ENCODE results near the gene ITCH. TPM values are rescaled to one million over a fixed set of nuclear protein-coding genes. Genes with fewer than 3 reads are reported as not detected.
"Not testable (repeated sequence)": the region's sequence is repeated elsewhere in the genome, so short reads cannot be mapped to it uniquely, and the experiment has no call there.

ITCH gene
- total and polyA plus RNA-seq, 2 experiments from 2014 or later, result 31.0 to 47.7 TPM

DNA sequence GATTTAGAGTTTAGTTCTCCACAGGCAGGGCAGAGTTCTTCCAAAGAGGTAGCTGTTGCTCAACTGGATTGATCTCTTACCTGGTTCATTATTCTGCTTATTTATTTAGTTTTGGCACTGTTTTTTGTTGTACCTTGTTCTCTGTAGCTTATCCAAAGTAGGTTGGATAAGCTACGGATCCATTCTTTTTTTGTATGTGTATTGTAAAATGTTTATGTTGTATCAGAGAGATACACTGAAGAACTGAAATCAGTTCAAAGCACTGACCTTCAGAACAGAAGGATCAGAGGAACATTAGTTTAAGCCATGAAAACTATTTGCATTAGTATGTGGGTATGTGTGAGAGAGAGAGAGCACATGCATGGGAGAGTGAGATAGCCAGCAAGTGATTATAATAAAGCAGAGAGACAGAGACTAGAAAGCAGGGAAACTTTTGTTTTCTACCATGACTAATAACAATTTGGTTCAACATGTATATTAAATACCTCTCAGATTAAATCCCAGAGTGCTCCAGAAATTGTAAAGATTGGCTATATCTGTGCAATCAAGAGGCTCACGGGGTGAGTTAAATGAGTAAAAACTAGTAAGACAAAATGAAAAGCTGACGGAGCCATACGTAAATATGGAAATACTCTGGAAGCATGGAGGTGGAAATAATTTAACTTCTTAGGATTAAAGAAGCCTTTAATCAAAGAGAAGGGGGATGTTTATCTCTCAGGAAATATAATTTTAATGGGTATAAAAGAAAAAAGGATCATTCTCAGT lies 40.2 kb downstream of the ITCH start:
- H3F3A ChIP-seq (ENCODE audit: insufficient read depth), result peaks cover 47% of the 10 kb centered on the region
- H3K9ac ChIP-seq, result peak overlapping the region; percentile 2; the same call in 1 of the 2 replicates
- H3K4me3 ChIP-seq, result no peak overlapping the region
- H3K4me1 ChIP-seq (ENCODE audit: insufficient read depth), result peaks cover 47% of the 10 kb centered on the region
- peak overlapping the region; percentile 97 for H3K27ac ChIP-seq
- TF ChIP-seq EZH2phosphoT487 (IDR thresholded peaks at IDR 0.05; ENCODE audit: insufficient read depth, low read depth) (no peak), EZH2 (IDR thresholded peaks at IDR 0.05; ENCODE audit: insufficient read depth, poor library complexity, severe bottlenecking) (no peak)
- no peak for DNase-seq
- no peak overlapping the region for H2AFZ ChIP-seq
- H4K20me1 ChIP-seq (ENCODE audit: insufficient read depth), result 0 out of 2 replicates have a peak, but pooled peaks cover 4% of the 10 kb centered on the region
- H3K36me3 ChIP-seq (ENCODE audit: low read depth), result peaks cover 13% of the 10 kb centered on the region
- in situ Hi-C loops (cut with MboI), result no loop called here
- no peaks in the 10 kb centered on the region for H3K9me2 ChIP-seq (ENCODE audit: insufficient read depth)
- H3K9me3 ChIP-seq (ENCODE audit: low read depth), result no peaks in the 10 kb centered on the region
- H3K4me2 ChIP-seq (ENCODE audit: unreplicated experiment), result no peak overlapping the region
- 94 to 99% methylated on average over 4 of the region's 4 CpGs for WGBS, 2 experiments (ENCODE audit: low coverage in 1 of 2, low lambda C conversion rate in 2 of 2, missing lambda C conversion rate in 2 of 2)
- H3K79me2 ChIP-seq (ENCODE audit: insufficient read depth), result peaks cover 92% of the 10 kb centered on the region
- H3K27me3 ChIP-seq (replicated peaks; ENCODE audit: insufficient read depth), result no peaks in the 10 kb centered on the region

DNA sequence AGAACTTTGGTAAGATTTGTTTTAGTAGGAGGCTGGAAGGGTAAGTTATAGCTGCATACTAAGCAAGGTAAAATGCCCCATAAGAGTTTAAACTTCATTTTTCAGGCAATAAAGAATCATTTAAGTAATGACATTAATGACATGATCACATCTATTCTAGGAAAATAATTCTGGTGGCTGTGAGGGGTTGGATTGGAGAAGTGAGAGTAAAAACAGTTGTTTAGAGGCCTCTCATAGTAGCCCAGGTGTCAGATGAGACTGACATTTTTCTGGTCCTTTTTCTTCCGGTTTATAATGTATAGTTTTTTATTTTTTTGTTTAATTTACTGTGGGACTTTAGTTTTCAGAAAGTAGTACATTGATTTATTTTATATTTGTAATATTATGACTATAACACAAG lies 40.8 kb downstream of the ITCH start:
- in situ Hi-C loops (cut with MboI), result no loop called here
- WGBS, 2 experiments (ENCODE audit: low coverage in 1 of 2, low lambda C conversion rate in 2 of 2, missing lambda C conversion rate in 2 of 2), result 100% methylated on average over 1 of the region's 1 CpG
- no peak overlapping the region for H3K4me3 ChIP-seq
- peaks cover 92% of the 10 kb centered on the region for H3K79me2 ChIP-seq (ENCODE audit: insufficient read depth)
- no peaks in the 10 kb centered on the region for H3K9me3 ChIP-seq (ENCODE audit: low read depth)
- no peak overlapping the region for H3K4me2 ChIP-seq (ENCODE audit: unreplicated experiment)
- H3K9me2 ChIP-seq (ENCODE audit: insufficient read depth), result no peaks in the 10 kb centered on the region
- peaks cover 17% of the 10 kb centered on the region for H3K36me3 ChIP-seq (ENCODE audit: low read depth)
- no peak overlapping the region for H2AFZ ChIP-seq
- peak overlapping the region; percentile 97; the same call in 1 of the 2 replicates for H3K27ac ChIP-seq
- no peak for TF ChIP-seq EZH2phosphoT487 (IDR thresholded peaks at IDR 0.05; ENCODE audit: insufficient read depth, low read depth)
- TF ChIP-seq EZH2 (IDR thresholded peaks at IDR 0.05; ENCODE audit: insufficient read depth, poor library complexity, severe bottlenecking), result no peak
- H3F3A ChIP-seq (ENCODE audit: insufficient read depth), result peaks cover 49% of the 10 kb centered on the region
- H3K27me3 ChIP-seq (replicated peaks; ENCODE audit: insufficient read depth), result no peaks in the 10 kb centered on the region
- H3K9ac ChIP-seq, result no peak overlapping the region
- DNase-seq, result no peak
- 0 out of 2 replicates have a peak, but pooled peaks cover 4% of the 10 kb centered on the region for H4K20me1 ChIP-seq (ENCODE audit: insufficient read depth)
- peaks cover 47% of the 10 kb centered on the region for H3K4me1 ChIP-seq (ENCODE audit: insufficient read depth)

DNA sequence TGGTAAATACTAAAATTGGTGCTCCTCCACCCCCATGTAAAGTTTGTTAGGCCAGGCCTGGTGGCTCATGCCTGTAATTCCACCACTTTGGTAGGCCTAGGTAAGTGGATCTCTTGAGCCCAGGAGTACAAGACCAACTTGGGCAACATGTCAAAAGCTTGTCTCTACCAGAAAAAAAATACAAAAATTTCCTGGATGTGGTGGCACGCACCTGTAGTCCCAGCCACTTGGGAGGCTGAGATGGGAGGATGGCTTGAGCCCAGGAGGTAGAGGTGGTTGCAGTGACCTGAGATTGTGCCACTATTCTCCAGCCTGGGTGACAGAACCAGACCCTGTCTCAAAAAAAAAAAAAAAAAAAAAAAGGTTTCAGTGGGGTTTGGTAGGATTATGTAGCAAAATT lies 41.7 kb downstream of the ITCH start:
- Histone ChIP-seq H3K79me2 (ENCODE audit: insufficient read depth) (peaks cover 92% of the 10 kb centered on the region), H4K20me1 (ENCODE audit: insufficient read depth) (0 out of 2 replicates have a peak, but pooled peaks cover 4% of the 10 kb centered on the region)

DNA sequence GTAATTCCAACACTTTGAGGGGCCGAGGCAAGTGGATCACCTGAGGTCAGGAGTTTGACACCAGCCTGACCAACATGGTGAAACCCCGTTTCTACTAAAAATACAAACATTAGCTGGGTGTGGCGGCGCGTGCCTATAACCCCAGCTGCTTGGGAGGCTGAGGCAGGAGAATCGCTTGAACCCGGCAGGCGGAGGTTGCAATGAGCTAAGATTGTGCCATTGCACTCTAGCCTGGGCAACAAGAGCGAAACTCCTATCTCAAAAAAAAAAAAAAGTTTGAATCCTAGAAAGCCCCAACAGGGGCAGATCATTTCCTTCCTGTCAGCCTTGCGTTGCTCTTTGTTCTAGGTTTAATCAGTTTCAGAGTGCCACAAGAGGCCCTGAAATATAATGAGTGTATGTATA lies 42.2 kb downstream of the ITCH start:
- in situ Hi-C loops (cut with MboI), result not testable (repeated sequence)
- peaks cover 26% of the 10 kb centered on the region for H3K36me3 ChIP-seq (ENCODE audit: low read depth)

More for the DNA sequence above, 41.7 kb downstream of the ITCH start:
- no peak for TF ChIP-seq EZH2phosphoT487 (IDR thresholded peaks at IDR 0.05; ENCODE audit: insufficient read depth, low read depth)
- TF ChIP-seq EZH2 (IDR thresholded peaks at IDR 0.05; ENCODE audit: insufficient read depth, poor library complexity, severe bottlenecking), result no peak
- H3K27me3 ChIP-seq (replicated peaks; ENCODE audit: insufficient read depth), result no peaks in the 10 kb centered on the region
- H3K4me2 ChIP-seq (ENCODE audit: unreplicated experiment), result no peak overlapping the region
- H2AFZ ChIP-seq, result no peak overlapping the region
- DNase-seq, result no peak
- H3K36me3 ChIP-seq (ENCODE audit: low read depth), result peaks cover 26% of the 10 kb centered on the region
- in situ Hi-C loops (cut with MboI), result no loop called here
- H3F3A ChIP-seq (ENCODE audit: insufficient read depth), result peaks cover 48% of the 10 kb centered on the region
- H3K9me3 ChIP-seq (ENCODE audit: low read depth), result no peaks in the 10 kb centered on the region
- no peaks in the 10 kb centered on the region for H3K9me2 ChIP-seq (ENCODE audit: insufficient read depth)
- H3K9ac ChIP-seq, result no peak overlapping the region
- H3K4me3 ChIP-seq, result no peak overlapping the region
- peaks cover 41% of the 10 kb centered on the region for H3K4me1 ChIP-seq (ENCODE audit: insufficient read depth)
- WGBS, 2 experiments (ENCODE audit: low coverage in 1 of 2, low lambda C conversion rate in 2 of 2, missing lambda C conversion rate in 2 of 2), result 93 to 100% methylated on average over 1 of the region's 1 CpG
- H3K27ac ChIP-seq, result no peak overlapping the region

DNA sequence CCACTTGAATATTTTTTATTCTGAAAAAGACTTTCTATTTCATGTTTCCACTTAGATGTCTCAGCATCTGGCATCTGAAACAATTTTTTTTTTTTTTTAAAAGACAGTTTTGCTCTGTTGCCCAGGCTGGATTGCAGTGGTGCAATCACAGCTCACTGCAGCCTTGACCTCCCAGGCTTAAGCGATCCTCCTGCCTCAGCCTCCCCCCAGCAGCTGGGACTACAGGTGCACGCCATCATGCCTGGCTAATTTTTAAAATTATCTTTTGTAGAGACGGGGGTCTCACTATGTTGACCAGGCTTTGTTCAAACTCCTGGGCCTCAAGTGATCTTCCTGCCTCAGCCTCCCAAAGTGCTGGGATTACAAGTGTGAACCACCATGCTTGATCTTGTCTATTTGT lies 42.9 kb downstream of the ITCH start:
- H2AFZ ChIP-seq; H3K9me2 ChIP-seq (ENCODE audit: insufficient read depth); H3K27me3 ChIP-seq (replicated peaks; ENCODE audit: insufficient read depth); H3K9ac ChIP-seq; H3K4me3 ChIP-seq; H4K20me1 ChIP-seq (ENCODE audit: insufficient read depth); H3K4me2 ChIP-seq (ENCODE audit: unreplicated experiment); H3K9me3 ChIP-seq (ENCODE audit: low read depth); H3K27ac ChIP-seq; in situ Hi-C loops (cut with MboI): not testable (repeated sequence)
- WGBS, 2 experiments (ENCODE audit: low coverage in 1 of 2, low lambda C conversion rate in 2 of 2, missing lambda C conversion rate in 2 of 2), result 98 to 100% methylated on average over 3 of the region's 3 CpGs
- Histone ChIP-seq H3K4me1 (ENCODE audit: insufficient read depth) (peaks cover 40% of the 10 kb centered on the region), H3K36me3 (ENCODE audit: low read depth) (peaks cover 27% of the 10 kb centered on the region), H3F3A (ENCODE audit: insufficient read depth) (peaks cover 42% of the 10 kb centered on the region), H3K79me2 (ENCODE audit: insufficient read depth) (peaks cover 99% of the 10 kb centered on the region)
- peak; percentile 18 for DNase-seq

More for the DNA sequence above, 42.2 kb downstream of the ITCH start:
- H3K4me2 ChIP-seq (ENCODE audit: unreplicated experiment); H3K4me3 ChIP-seq; DNase-seq; H3K9me3 ChIP-seq (ENCODE audit: low read depth); H3K9me2 ChIP-seq (ENCODE audit: insufficient read depth); H4K20me1 ChIP-seq (ENCODE audit: insufficient read depth); H3K27ac ChIP-seq; H3K27me3 ChIP-seq (replicated peaks; ENCODE audit: insufficient read depth); H3K9ac ChIP-seq; H2AFZ ChIP-seq: not testable (repeated sequence)
- H3K4me1 ChIP-seq (ENCODE audit: insufficient read depth), result peaks cover 38% of the 10 kb centered on the region
- 89% methylated on average over 6 to 10 of the region's 10 CpGs for WGBS, 2 experiments (ENCODE audit: low coverage in 1 of 2, low lambda C conversion rate in 2 of 2, missing lambda C conversion rate in 2 of 2)
- peaks cover 92% of the 10 kb centered on the region for H3K79me2 ChIP-seq (ENCODE audit: insufficient read depth)
- peaks cover 45% of the 10 kb centered on the region for H3F3A ChIP-seq (ENCODE audit: insufficient read depth)
